GM11168 (cell line): ENCODE results near the gene TWF2.

Experiments used
- in situ Hi-C: fragments of 300-500 bp; cut with MboI; formaldehyde crosslinking; loops from one replicate; pipeline ENCODE4 v1.12.0; 2022; ENCODE audit warnings: low sequenced_read_pairs; ENCODE audit not compliant: unreplicated experiment

TWF2 gene

GRCh38 chr3:52190294-52191074 lies 48.5 kb downstream of the TWF2 start:
- in situ Hi-C loops: no loop called here

- in situ Hi-C loops: no loop called here
Measured at GRCh38 chr3:52188556-52188955, 50.4 kb downstream of the TWF2 start.

GRCh38 chr3:52186729-52187128 lies 52.2 kb downstream of the TWF2 start:
- in situ Hi-C loops: no loop called here

- in situ Hi-C loops: no loop called here
Measured at GRCh38 chr3:52185837-52186236, 53.1 kb downstream of the TWF2 start.

- in situ Hi-C loops: no loop called here
Measured at GRCh38 chr3:52185311-52185710, 53.6 kb downstream of the TWF2 start.

- in situ Hi-C loops: no loop called here
Measured at GRCh38 chr3:52184690-52185089, 54.3 kb downstream of the TWF2 start.

GRCh38 chr3:52183786-52184445 lies 55.0 kb downstream of the TWF2 start:
- in situ Hi-C loops: no loop called here

GRCh38 chr3:52182691-52183090 lies 56.3 kb downstream of the TWF2 start:
- in situ Hi-C loops: no loop called here

- in situ Hi-C loops: no loop called here
Measured at GRCh38 chr3:52182196-52182595, 56.8 kb downstream of the TWF2 start.

GRCh38 chr3:52181543-52181942 lies 57.4 kb downstream of the TWF2 start:
- in situ Hi-C loops: no loop called here
